HL-60 (cell line): Measurements from ENCODE around the gene ARMH4.

Experiments
- POLR2AphosphoS5 ChIP-seq: IDR thresholded peaks from 2 replicates; pipeline ENCODE4 v1.6.1; 2012; ENCODE audit warnings: low read depth
- TF ChIP-seq, protein P1 (sequence below): IDR thresholded peaks from one replicate; pipeline ENCODE4 v1.5.1; 2011; ENCODE audit warnings: low read length, control low read depth, inconsistent platforms; ENCODE audit not compliant: insufficient read depth

DNA sequence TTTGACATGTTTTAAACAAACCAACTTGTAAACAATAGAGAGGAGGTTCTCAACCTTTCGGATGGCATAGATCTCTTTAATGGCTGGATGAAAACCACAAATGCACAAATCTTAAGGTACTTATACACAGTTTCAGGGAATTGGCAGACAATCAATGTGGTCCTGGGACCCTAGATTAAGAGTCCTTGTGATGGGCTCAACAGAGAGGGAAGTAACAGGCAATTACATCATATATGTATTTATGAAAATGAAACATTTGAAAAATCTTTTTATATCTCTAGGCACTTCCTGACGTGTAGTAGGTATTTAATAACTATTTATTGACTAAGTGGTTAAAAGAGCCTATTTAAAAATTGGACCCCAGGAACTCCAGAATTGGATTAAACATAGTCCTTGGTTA, 48.8 kb upstream of the ARMH4 start:
- TF ChIP-seq, protein P1, sequence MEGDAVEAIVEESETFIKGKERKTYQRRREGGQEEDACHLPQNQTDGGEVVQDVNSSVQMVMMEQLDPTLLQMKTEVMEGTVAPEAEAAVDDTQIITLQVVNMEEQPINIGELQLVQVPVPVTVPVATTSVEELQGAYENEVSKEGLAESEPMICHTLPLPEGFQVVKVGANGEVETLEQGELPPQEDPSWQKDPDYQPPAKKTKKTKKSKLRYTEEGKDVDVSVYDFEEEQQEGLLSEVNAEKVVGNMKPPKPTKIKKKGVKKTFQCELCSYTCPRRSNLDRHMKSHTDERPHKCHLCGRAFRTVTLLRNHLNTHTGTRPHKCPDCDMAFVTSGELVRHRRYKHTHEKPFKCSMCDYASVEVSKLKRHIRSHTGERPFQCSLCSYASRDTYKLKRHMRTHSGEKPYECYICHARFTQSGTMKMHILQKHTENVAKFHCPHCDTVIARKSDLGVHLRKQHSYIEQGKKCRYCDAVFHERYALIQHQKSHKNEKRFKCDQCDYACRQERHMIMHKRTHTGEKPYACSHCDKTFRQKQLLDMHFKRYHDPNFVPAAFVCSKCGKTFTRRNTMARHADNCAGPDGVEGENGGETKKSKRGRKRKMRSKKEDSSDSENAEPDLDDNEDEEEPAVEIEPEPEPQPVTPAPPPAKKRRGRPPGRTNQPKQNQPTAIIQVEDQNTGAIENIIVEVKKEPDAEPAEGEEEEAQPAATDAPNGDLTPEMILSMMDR: no peak
- TF ChIP-seq POLR2AphosphoS5: no peak
